Gastroesophageal sphincter (tissue), 3 donors: ENCODE data around the gene ZCCHC14.

Experiments
- EP300 ChIP-seq: sonication (generic); formaldehyde crosslinking; IDR thresholded peaks from one replicate; pipeline ENCODE4 v1.6.1; 2017; ENCODE audit warnings: antibody characterized with exemption, mild to moderate bottlenecking
- POLR2AphosphoS5 ChIP-seq: sonication (generic); formaldehyde crosslinking; IDR thresholded peaks from one replicate; pipeline ENCODE4 v1.6.1; 2017; ENCODE audit warnings: antibody characterized with exemption
- TF ChIP-seq, protein P1 (sequence below), 4 experiments: fragments of 200-600 bp in 2 of 4; fragments of 450-650 bp in 2 of 4; sonication (generic) in 1 of 4; IDR thresholded peaks; one replicate each; pipeline ENCODE4 v1.5.1; 2017 to 2019; ENCODE audit warnings: antibody characterized with exemption in 4 of 4, mild to moderate bottlenecking in 2 of 4, moderate library complexity in 2 of 4

DNA sequence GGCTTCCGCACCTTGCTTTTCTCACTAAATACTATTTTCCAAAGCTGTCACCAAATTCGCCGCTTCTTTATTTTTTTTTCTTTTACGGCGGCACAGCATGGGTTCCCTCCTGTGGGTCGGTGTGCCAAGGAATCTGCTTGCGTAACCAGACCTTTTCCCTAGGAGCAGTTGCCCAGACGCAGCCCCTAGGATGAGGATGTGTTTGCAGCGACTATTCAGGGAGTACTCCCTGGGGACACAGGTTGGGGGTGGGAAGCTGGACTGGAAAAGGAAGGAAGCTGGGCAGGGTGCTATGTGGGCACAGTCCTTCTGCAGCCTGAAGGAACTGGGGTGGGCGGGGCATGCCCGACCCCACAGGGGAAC is 49.0 kb upstream of the ZCCHC14 start:
- TF ChIP-seq, protein P1, sequence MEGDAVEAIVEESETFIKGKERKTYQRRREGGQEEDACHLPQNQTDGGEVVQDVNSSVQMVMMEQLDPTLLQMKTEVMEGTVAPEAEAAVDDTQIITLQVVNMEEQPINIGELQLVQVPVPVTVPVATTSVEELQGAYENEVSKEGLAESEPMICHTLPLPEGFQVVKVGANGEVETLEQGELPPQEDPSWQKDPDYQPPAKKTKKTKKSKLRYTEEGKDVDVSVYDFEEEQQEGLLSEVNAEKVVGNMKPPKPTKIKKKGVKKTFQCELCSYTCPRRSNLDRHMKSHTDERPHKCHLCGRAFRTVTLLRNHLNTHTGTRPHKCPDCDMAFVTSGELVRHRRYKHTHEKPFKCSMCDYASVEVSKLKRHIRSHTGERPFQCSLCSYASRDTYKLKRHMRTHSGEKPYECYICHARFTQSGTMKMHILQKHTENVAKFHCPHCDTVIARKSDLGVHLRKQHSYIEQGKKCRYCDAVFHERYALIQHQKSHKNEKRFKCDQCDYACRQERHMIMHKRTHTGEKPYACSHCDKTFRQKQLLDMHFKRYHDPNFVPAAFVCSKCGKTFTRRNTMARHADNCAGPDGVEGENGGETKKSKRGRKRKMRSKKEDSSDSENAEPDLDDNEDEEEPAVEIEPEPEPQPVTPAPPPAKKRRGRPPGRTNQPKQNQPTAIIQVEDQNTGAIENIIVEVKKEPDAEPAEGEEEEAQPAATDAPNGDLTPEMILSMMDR (IDR thresholded peaks at IDR 0.05), result no peak
- TF ChIP-seq POLR2AphosphoS5 (no peak), EP300 (no peak)
